ENCODE results near the gene PPIG.

PPIG gene

DNA sequence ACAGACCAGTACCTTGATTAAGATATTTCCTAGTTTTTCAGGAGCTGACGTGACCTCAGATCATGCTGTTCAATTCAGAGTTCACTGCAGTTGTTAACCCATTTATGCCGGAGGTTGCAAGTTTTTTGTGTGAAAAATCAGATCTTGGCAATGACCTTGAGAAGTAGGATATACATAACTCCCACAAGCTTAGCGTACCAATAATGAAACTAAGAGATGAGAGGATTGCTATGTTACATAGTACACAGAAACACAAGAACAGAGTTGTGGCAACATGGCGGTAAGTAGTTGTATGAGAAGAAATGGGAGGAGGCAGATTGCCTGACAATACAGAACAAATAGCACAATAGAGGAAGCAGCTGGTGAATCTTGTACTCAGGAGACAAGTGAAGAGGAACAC is 39.1 kb downstream of the PPIG start:
- WGBS, 2 experiments = 95 to 97% methylated on average over 3 to 4 of the region's 4 CpGs
- Histone ChIP-seq H3K4me1 (ENCODE audit: control insufficient read depth, insufficient read depth, low read length) (no peaks in the 10 kb centered on the region), H3K4me3 (ENCODE audit: insufficient read depth, low read depth, low read length) (no peak overlapping the region), H3K27me3 (ENCODE audit: control insufficient read depth, insufficient read depth, low read length, poor library complexity, severe bottlenecking) (no peaks in the 10 kb centered on the region), H3K27ac (ENCODE audit: insufficient read depth, low read depth, low read length, poor library complexity, severe bottlenecking) (no peak overlapping the region), H3K9me3 (ENCODE audit: control insufficient read depth, low read length) (no peaks in the 10 kb centered on the region), H3K36me3 (ENCODE audit: control insufficient read depth, insufficient read depth, low read length) (peaks cover 3% of the 10 kb centered on the region)

DNA sequence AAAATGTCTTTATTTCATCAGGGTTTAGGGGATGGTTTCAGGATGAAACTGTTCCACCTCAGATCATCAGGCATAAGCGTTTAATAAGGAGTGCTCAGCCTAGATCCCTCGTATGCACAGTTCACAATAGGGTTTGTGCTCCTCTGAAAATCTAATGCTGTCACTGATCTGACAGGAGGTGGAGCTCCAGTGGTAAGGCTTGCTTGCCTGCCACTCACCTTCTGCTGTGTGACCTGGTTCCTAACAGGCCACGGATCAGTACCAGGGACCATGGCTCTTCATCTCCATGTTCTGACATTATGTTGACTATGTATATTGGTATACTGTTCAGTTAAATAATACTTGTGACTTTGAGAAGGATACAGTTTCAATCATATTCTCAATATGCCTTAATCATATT is 41.6 kb downstream of the PPIG start:
- H3K36me3 ChIP-seq (ENCODE audit: control insufficient read depth, insufficient read depth, low read length) = peaks cover 3% of the 10 kb centered on the region
- WGBS, 2 experiments = 95 to 97% methylated on average over 3 of the region's 3 CpGs

DNA sequence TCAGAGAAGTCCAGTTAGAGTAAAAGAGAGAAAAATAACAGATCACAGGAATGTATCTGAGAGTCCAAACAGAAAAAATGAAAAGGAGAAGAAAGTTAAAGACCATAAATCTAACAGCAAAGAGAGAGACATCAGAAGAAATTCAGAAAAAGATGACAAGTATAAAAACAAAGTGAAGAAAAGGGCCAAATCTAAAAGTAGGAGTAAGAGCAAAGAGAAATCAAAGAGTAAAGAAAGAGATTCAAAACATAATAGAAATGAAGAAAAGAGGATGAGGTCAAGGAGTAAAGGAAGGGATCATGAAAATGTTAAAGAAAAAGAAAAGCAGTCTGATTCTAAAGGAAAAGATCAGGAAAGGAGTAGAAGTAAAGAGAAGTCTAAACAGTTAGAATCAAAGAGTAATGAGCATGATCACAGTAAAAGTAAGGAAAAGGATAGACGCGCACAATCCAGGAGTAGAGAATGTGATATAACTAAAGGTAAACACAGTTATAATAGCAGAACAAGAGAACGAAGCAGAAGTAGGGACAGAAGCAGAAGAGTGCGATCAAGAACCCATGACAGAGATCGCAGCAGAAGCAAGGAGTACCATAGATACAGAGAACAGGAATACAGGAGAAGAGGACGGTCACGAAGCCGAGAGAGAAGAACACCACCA is 52.4 kb downstream of the PPIG start:
- Histone ChIP-seq H3K4me1 (ENCODE audit: control insufficient read depth, insufficient read depth, low read length) (no peaks in the 10 kb centered on the region), H3K9me3 (ENCODE audit: control insufficient read depth, low read length) (no peaks in the 10 kb centered on the region), H3K4me3 (ENCODE audit: insufficient read depth, low read depth, low read length) (no peak overlapping the region), H3K36me3 (ENCODE audit: control insufficient read depth, insufficient read depth, low read length) (peaks cover 18% of the 10 kb centered on the region), H3K27ac (ENCODE audit: insufficient read depth, low read depth, low read length, poor library complexity, severe bottlenecking) (no peak overlapping the region), H3K27me3 (ENCODE audit: control insufficient read depth, insufficient read depth, low read length, poor library complexity, severe bottlenecking) (no peaks in the 10 kb centered on the region)
- 96% methylated on average over 8 of the region's 8 CpGs for WGBS, 2 experiments

More for the DNA sequence above, 41.6 kb downstream of the PPIG start:
- H3K27ac ChIP-seq (ENCODE audit: insufficient read depth, low read depth, low read length, poor library complexity, severe bottlenecking) = no peak overlapping the region
- H3K4me3 ChIP-seq (ENCODE audit: insufficient read depth, low read depth, low read length) = no peak overlapping the region
- no peaks in the 10 kb centered on the region for H3K27me3 ChIP-seq (ENCODE audit: control insufficient read depth, insufficient read depth, low read length, poor library complexity, severe bottlenecking)
- H3K9me3 ChIP-seq (ENCODE audit: control insufficient read depth, low read length) = no peaks in the 10 kb centered on the region
- H3K4me1 ChIP-seq (ENCODE audit: control insufficient read depth, insufficient read depth, low read length) = no peaks in the 10 kb centered on the region

DNA sequence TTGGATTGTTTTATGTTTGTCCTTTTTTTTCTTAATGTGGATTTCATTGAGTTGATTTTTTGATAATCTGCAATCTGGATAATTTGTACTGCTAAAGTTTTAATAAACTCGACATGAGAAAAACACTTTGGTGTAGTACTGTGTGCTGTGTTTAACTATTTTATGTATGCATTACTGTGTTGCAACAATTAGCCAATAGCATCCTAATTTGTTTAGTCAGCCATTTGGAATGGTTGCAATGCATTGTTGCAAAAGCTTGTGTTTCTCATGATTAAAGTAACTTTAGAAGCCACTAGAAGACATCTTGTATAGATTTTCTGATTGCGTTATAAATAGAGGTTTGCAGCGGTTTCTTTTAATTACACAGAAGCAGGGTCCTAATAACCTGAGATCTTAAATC is 53.5 kb downstream of the PPIG start:
- WGBS, 2 experiments = 96 to 100% methylated on average over 1 to 3 of the region's 3 CpGs

DNA sequence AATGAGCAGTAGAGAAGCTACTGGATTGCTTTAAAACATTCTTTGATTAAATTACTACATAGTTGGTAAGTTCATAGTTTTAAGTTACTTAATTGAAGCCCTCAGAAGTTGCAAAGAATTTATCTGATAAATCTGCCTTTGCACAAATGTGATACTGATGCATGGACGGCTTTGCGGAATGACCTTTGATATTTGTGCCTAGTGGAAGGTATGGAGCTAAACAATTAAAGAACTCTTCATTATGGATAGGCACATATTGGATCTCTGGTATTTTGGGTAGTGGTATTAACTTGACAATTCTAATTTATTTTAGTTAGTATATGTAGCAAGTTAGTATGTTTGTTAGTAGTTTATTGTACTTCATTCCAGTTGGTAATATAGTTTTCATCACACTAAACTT is 56.0 kb downstream of the PPIG start:
- peaks cover 9% of the 10 kb centered on the region for H3K36me3 ChIP-seq (ENCODE audit: control insufficient read depth, insufficient read depth, low read length)
- H3K27me3 ChIP-seq (ENCODE audit: control insufficient read depth, insufficient read depth, low read length, poor library complexity, severe bottlenecking) = no peaks in the 10 kb centered on the region
- H3K4me3 ChIP-seq (ENCODE audit: insufficient read depth, low read depth, low read length) = no peak overlapping the region
- 96 to 98% methylated on average over 2 of the region's 2 CpGs for WGBS, 2 experiments
- no peaks in the 10 kb centered on the region for H3K9me3 ChIP-seq (ENCODE audit: control insufficient read depth, low read length)
- H3K27ac ChIP-seq (ENCODE audit: insufficient read depth, low read depth, low read length, poor library complexity, severe bottlenecking) = no peak overlapping the region
- H3K4me1 ChIP-seq (ENCODE audit: control insufficient read depth, insufficient read depth, low read length) = no peaks in the 10 kb centered on the region

More for the DNA sequence above, 53.5 kb downstream of the PPIG start:
- Histone ChIP-seq H3K27me3 (ENCODE audit: control insufficient read depth, insufficient read depth, low read length, poor library complexity, severe bottlenecking) (no peaks in the 10 kb centered on the region), H3K9me3 (ENCODE audit: control insufficient read depth, low read length) (no peaks in the 10 kb centered on the region), H3K4me1 (ENCODE audit: control insufficient read depth, insufficient read depth, low read length) (no peaks in the 10 kb centered on the region), H3K27ac (ENCODE audit: insufficient read depth, low read depth, low read length, poor library complexity, severe bottlenecking) (no peak overlapping the region), H3K36me3 (ENCODE audit: control insufficient read depth, insufficient read depth, low read length) (peaks cover 12% of the 10 kb centered on the region), H3K4me3 (ENCODE audit: insufficient read depth, low read depth, low read length) (no peak overlapping the region)

DNA sequence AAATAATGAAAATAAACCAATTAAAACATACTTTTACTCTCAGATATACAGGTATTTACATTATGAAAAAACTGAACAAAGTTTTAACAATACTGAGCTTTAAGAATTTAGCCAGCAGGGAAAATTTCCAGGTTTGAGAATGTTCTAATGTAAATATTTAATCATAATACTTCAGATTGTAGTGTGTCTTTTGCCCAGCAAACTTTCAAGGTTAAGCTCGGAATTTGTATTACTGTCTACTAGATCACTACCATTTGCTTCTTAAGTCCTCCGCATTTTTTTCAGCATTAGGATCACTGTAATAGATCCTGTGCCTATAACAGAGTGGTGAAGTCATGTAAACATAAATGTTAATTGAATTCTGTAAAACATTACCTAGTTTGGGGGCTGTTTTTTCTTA is 57.3 kb downstream of the PPIG start:
- Histone ChIP-seq H3K36me3 (ENCODE audit: control insufficient read depth, insufficient read depth, low read length) (no peaks in the 10 kb centered on the region), H3K27ac (ENCODE audit: insufficient read depth, low read depth, low read length, poor library complexity, severe bottlenecking) (no peak overlapping the region)

DNA sequence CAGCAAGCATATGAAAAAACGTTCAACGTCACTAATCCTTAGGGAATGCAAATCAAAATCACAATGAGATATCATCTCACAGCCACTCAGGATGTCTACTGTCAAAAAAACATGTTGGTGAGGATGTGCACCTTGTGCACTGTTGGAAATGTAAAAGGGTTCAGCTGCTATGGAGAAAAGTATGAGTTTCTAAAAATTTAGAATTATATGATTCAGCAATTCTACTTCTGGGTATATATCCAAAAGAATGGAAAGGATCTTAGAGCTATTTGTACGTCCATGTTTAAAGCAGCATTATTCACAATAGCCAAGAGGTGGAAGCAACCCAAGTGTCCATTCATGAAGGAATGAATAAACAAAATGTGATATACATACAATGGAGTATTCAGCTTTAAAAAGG is 60.0 kb downstream of the PPIG start:
- H3K27ac ChIP-seq (ENCODE audit: insufficient read depth, low read depth, low read length, poor library complexity, severe bottlenecking) = no peak overlapping the region
- 77 to 83% methylated on average over 3 of the region's 3 CpGs for WGBS, 2 experiments
- no peak overlapping the region for H3K4me3 ChIP-seq (ENCODE audit: insufficient read depth, low read depth, low read length)
- no peaks in the 10 kb centered on the region for H3K36me3 ChIP-seq (ENCODE audit: control insufficient read depth, insufficient read depth, low read length)
- H3K9me3 ChIP-seq (ENCODE audit: control insufficient read depth, low read length) = no peaks in the 10 kb centered on the region
- no peaks in the 10 kb centered on the region for H3K4me1 ChIP-seq (ENCODE audit: control insufficient read depth, insufficient read depth, low read length)
- no peaks in the 10 kb centered on the region for H3K27me3 ChIP-seq (ENCODE audit: control insufficient read depth, insufficient read depth, low read length, poor library complexity, severe bottlenecking)

More for the DNA sequence above, 57.3 kb downstream of the PPIG start:
- H3K9me3 ChIP-seq (ENCODE audit: control insufficient read depth, low read length) = no peaks in the 10 kb centered on the region
- H3K27me3 ChIP-seq (ENCODE audit: control insufficient read depth, insufficient read depth, low read length, poor library complexity, severe bottlenecking) = no peaks in the 10 kb centered on the region
- no peak overlapping the region for H3K4me3 ChIP-seq (ENCODE audit: insufficient read depth, low read depth, low read length)
- no peaks in the 10 kb centered on the region for H3K4me1 ChIP-seq (ENCODE audit: control insufficient read depth, insufficient read depth, low read length)
- 97 to 100% methylated on average over 2 of the region's 2 CpGs for WGBS, 2 experiments

DNA sequence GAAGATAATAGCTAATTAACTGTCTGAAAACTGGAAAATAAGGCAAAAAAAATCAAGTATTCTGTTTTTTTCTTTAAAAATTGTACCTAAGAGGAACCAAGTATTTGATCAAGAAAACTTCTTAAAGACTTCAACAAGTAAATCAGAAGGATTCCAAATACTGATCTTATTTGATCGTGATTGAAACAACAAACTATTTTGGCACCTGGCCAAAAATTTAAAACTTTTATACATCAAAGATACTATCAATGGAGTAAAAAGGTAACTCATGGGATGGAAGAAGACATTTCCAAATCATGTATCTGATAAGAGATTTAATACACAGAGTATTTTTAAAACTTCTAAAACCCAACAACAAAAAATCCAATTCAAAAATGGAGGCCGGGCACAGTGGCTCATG is 63.3 kb downstream of the PPIG start:
- no peaks in the 10 kb centered on the region for H3K9me3 ChIP-seq (ENCODE audit: control insufficient read depth, low read length)
- no peak overlapping the region for H3K27ac ChIP-seq (ENCODE audit: insufficient read depth, low read depth, low read length, poor library complexity, severe bottlenecking)
- 90 to 92% methylated on average over 2 of the region's 2 CpGs for WGBS, 2 experiments
- H3K4me3 ChIP-seq (ENCODE audit: insufficient read depth, low read depth, low read length) = no peak overlapping the region
- no peaks in the 10 kb centered on the region for H3K4me1 ChIP-seq (ENCODE audit: control insufficient read depth, insufficient read depth, low read length)
- no peaks in the 10 kb centered on the region for H3K27me3 ChIP-seq (ENCODE audit: control insufficient read depth, insufficient read depth, low read length, poor library complexity, severe bottlenecking)
- no peaks in the 10 kb centered on the region for H3K36me3 ChIP-seq (ENCODE audit: control insufficient read depth, insufficient read depth, low read length)

DNA sequence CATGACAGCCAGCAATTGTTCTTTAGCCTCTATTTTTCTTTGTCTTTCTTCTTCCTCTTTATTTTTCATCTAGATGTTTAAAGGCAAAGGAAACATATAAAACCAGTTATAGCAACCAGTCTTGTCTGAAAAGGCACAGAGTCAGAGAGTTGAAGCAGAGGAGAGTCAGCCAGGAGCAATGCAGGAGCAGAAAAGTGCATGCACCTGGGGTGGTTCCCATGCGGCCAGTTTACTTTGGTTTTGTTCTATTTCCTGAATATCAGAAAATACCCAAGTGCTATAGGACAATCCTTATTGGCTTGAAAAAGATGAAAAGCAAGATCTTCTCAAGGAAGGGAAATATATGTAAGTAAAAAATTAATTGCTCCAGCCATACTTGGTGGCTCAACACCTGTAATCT is 65.1 kb downstream of the PPIG start:
- no peak overlapping the region for H3K27ac ChIP-seq (ENCODE audit: insufficient read depth, low read depth, low read length, poor library complexity, severe bottlenecking)
- WGBS, 2 experiments = 85 to 91% methylated on average over 1 of the region's 1 CpG
- no peaks in the 10 kb centered on the region for H3K4me1 ChIP-seq (ENCODE audit: control insufficient read depth, insufficient read depth, low read length)
- H3K36me3 ChIP-seq (ENCODE audit: control insufficient read depth, insufficient read depth, low read length) = no peaks in the 10 kb centered on the region
- H3K4me3 ChIP-seq (ENCODE audit: insufficient read depth, low read depth, low read length) = no peak overlapping the region
- no peaks in the 10 kb centered on the region for H3K27me3 ChIP-seq (ENCODE audit: control insufficient read depth, insufficient read depth, low read length, poor library complexity, severe bottlenecking)
- no peaks in the 10 kb centered on the region for H3K9me3 ChIP-seq (ENCODE audit: control insufficient read depth, low read length)

DNA sequence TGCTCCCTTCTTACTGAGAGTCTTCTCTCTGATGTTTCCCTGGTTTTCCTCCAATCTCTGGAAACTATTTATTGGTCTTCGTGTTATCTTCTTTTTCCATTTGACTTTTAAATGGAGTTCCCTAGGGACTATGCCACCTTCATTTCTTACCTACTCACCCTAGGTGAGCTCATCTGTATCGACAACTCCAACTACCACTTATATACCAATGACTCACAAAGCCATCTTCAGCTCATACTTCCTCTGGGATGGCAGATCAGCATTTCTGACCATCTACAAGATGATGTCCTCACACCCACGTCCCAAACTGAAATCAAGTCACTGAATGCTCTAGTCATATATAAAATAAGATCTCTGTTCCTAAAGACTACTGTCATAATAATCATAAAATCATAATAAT is 69.5 kb downstream of the PPIG start:
- Histone ChIP-seq H3K9me3 (ENCODE audit: control insufficient read depth, low read length) (no peaks in the 10 kb centered on the region), H3K4me3 (ENCODE audit: insufficient read depth, low read depth, low read length) (no peak overlapping the region), H3K4me1 (ENCODE audit: control insufficient read depth, insufficient read depth, low read length) (no peaks in the 10 kb centered on the region), H3K36me3 (ENCODE audit: control insufficient read depth, insufficient read depth, low read length) (no peaks in the 10 kb centered on the region), H3K27me3 (ENCODE audit: control insufficient read depth, insufficient read depth, low read length, poor library complexity, severe bottlenecking) (no peaks in the 10 kb centered on the region), H3K27ac (ENCODE audit: insufficient read depth, low read depth, low read length, poor library complexity, severe bottlenecking) (no peak overlapping the region)
- WGBS, 2 experiments = 92 to 94% methylated on average over 3 of the region's 3 CpGs

DNA sequence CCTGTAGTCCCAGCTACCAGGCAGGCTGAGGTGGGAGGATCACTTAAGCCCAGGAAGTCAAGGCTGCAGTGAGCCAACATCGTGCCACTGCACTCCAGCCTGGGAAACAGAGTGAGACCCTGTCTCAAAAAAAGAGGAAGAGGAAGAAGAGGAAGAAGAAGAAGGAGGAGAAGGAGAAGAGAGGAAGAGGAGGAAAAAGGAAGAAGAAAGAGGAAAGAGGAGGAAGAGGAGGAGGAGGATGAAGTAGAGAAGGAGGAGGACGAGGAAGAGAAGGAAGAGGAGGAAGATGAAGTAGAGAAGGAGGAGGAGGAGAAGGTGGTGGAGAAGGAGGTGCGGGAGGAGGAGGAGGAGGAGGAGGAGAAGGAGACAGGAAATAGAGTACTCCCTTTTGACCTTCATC is 72.0 kb downstream of the PPIG start:
- H3K9me3 ChIP-seq (ENCODE audit: control insufficient read depth, low read length) = no peaks in the 10 kb centered on the region
- H3K36me3 ChIP-seq (ENCODE audit: control insufficient read depth, insufficient read depth, low read length) = no peaks in the 10 kb centered on the region
- WGBS, 2 experiments = 69 to 80% methylated on average over 3 of the region's 3 CpGs
- no peaks in the 10 kb centered on the region for H3K4me1 ChIP-seq (ENCODE audit: control insufficient read depth, insufficient read depth, low read length)
- H3K4me3 ChIP-seq (ENCODE audit: insufficient read depth, low read depth, low read length) = no peak overlapping the region
- no peaks in the 10 kb centered on the region for H3K27me3 ChIP-seq (ENCODE audit: control insufficient read depth, insufficient read depth, low read length, poor library complexity, severe bottlenecking)
- H3K27ac ChIP-seq (ENCODE audit: insufficient read depth, low read depth, low read length, poor library complexity, severe bottlenecking) = no peak overlapping the region

Measured in ectodermal cell (in vitro differentiated cells).